Astrocyte (in vitro differentiated cells and primary cell): ENCODE measurements around the gene GLS2. TPM values are rescaled to one million over a fixed set of nuclear protein-coding genes. Genes with fewer than 3 reads are reported as not detected.

Source experiments
- DNase-seq: peaks from one replicate; pipeline ENCODE4 v3.0.0-alpha.2; 2010; ENCODE audit warnings: low read depth
- FAIRE-seq: peaks from 2 replicates; lab custom pipeline; 2011; peaks lifted over from hg19 to GRCh38; lab: Jason Lieb, UNC
- H2AFZ ChIP-seq: 2 replicates; pipeline ENCODE4 v1.6.0; 2012; ENCODE audit warnings: low read depth, low read length, inconsistent platforms
- H3K27ac ChIP-seq: 2 replicates; pipeline ENCODE4 v1.5.1; 2011; ENCODE audit warnings: low read depth, low read length, inconsistent platforms
- H3K27me3 ChIP-seq: 2 replicates; pipeline ENCODE4 v1.6.0; 2011; ENCODE audit warnings: low read length, inconsistent platforms; ENCODE audit not compliant: insufficient read depth
- H3K36me3 ChIP-seq: 2 replicates; pipeline ENCODE4 v1.5.1; 2011; ENCODE audit warnings: low read length, inconsistent platforms; ENCODE audit not compliant: insufficient read depth
- H3K4me1 ChIP-seq: 2 replicates; pipeline ENCODE4 v1.5.1; 2011; ENCODE audit warnings: low read length, inconsistent platforms; ENCODE audit not compliant: insufficient read depth
- H3K4me2 ChIP-seq: 2 replicates; pipeline ENCODE4 v1.6.0; 2012; ENCODE audit warnings: low read length, inconsistent platforms
- H3K4me3 ChIP-seq: 2 replicates; pipeline ENCODE4 v1.5.1; 2011; ENCODE audit warnings: low read depth, mild to moderate bottlenecking, low read length, inconsistent platforms; ENCODE audit not compliant: insufficient read depth
- H3K79me2 ChIP-seq: 2 replicates; pipeline ENCODE4 v1.6.0; 2012; ENCODE audit warnings: mild to moderate bottlenecking, low read length, inconsistent platforms; ENCODE audit not compliant: insufficient read depth
- H3K9ac ChIP-seq: 2 replicates; pipeline ENCODE4 v1.6.0; 2012; ENCODE audit warnings: mild to moderate bottlenecking, low read length, inconsistent platforms
- H3K9me3 ChIP-seq: 2 replicates; pipeline ENCODE4 v1.5.1; 2012; ENCODE audit warnings: low read depth, mild to moderate bottlenecking, low read length, inconsistent platforms; ENCODE audit not compliant: insufficient read depth
- H4K20me1 ChIP-seq: 2 replicates; pipeline ENCODE4 v1.6.0; 2012; ENCODE audit warnings: low read length, inconsistent platforms; ENCODE audit not compliant: insufficient read depth
- H3K27ac Mint-ChIP-seq: one replicate; pipeline ENCODE4 v1.8.0; 2021; ENCODE audit warnings: mild to moderate bottlenecking, mixed read lengths; ENCODE audit not compliant: unreplicated experiment
- H3K27me3 Mint-ChIP-seq: one replicate; pipeline ENCODE4 v1.8.0; 2021; ENCODE audit warnings: low read depth, mixed read lengths; ENCODE audit not compliant: unreplicated experiment
- H3K36me3 Mint-ChIP-seq: one replicate; pipeline ENCODE4 v1.8.0; 2021; ENCODE audit warnings: low read depth, mixed read lengths; ENCODE audit not compliant: unreplicated experiment
- H3K4me1 Mint-ChIP-seq: one replicate; pipeline ENCODE4 v1.8.0; 2021; ENCODE audit warnings: low read depth, mixed read lengths; ENCODE audit not compliant: unreplicated experiment
- H3K4me3 Mint-ChIP-seq: one replicate; pipeline ENCODE4 v1.8.0; 2021; ENCODE audit warnings: mild to moderate bottlenecking, moderate library complexity, mixed read lengths; ENCODE audit not compliant: unreplicated experiment
- H3K9me3 Mint-ChIP-seq: one replicate; pipeline ENCODE4 v1.8.0; 2021; ENCODE audit warnings: mild to moderate bottlenecking, mixed read lengths; ENCODE audit not compliant: unreplicated experiment
- CTCF ChIP-seq: IDR thresholded peaks from 2 replicates; pipeline ENCODE4 v1.5.1; 2011; ENCODE audit warnings: low read depth, mild to moderate bottlenecking, inconsistent platforms, low read length, moderate library complexity; ENCODE audit not compliant: insufficient read depth
- EZH2 ChIP-seq: IDR thresholded peaks from 2 replicates; pipeline ENCODE4 v1.6.1; 2012; ENCODE audit warnings: mild to moderate bottlenecking, low read length, inconsistent platforms; ENCODE audit not compliant: insufficient read depth
- total RNA-seq: library from RNA; stranded (reverse); gene quantifications from 2 replicates; pipeline ENCODE4 v1.2.1, GENCODE V29; 2021

GLS2 gene
- total RNA-seq, 1 donor from 2014 or later, result 1.1 TPM

- Histone ChIP-seq H3K4me2 (no peak overlapping the region), H3K4me1 (no peaks in the 10 kb centered on the region), H3K9ac (no peak overlapping the region), H3K36me3 (peaks cover 8% of the 10 kb centered on the region), H4K20me1 (no peaks in the 10 kb centered on the region), H3K79me2 (peaks cover 6% of the 10 kb centered on the region), H2AFZ (no peak overlapping the region), H3K27ac (no peak overlapping the region), H3K27me3 (no peaks in the 10 kb centered on the region), H3K4me3 (no peak overlapping the region), H3K9me3 (no peaks in the 10 kb centered on the region)
- FAIRE-seq (no peak), DNase-seq (no peak)
- Mint-ChIP-seq H3K36me3 (peaks cover 7% of the 10 kb centered on the region), H3K27me3 (no peaks in the 10 kb centered on the region), H3K4me1 (no peaks in the 10 kb centered on the region), H3K27ac (no peak overlapping the region), H3K4me3 (no peak overlapping the region), H3K9me3 (no peaks in the 10 kb centered on the region)
- TF ChIP-seq EZH2, result no peak
- TF ChIP-seq CTCF, result no peak
Observed at GRCh38 chr12:56431288-56431687, 56.7 kb downstream of the GLS2 start.

GRCh38 chr12:56425940-56426438 is 62.0 kb downstream of the GLS2 start:
- Mint-ChIP-seq H3K27ac (no peak overlapping the region), H3K4me3 (no peak overlapping the region), H3K9me3 (no peaks in the 10 kb centered on the region), H3K4me1 (no peaks in the 10 kb centered on the region), H3K27me3 (no peaks in the 10 kb centered on the region), H3K36me3 (peaks cover 14% of the 10 kb centered on the region)
- H3K9me3 ChIP-seq, result no peaks in the 10 kb centered on the region
- no peaks in the 10 kb centered on the region for H3K27me3 ChIP-seq
- H3K79me2 ChIP-seq, result no peaks in the 10 kb centered on the region
- peaks cover 15% of the 10 kb centered on the region for H3K36me3 ChIP-seq
- no peak overlapping the region for H3K4me3 ChIP-seq
- no peak overlapping the region for H3K4me2 ChIP-seq
- TF ChIP-seq CTCF (no peak), EZH2 (no peak)
- no peaks in the 10 kb centered on the region for H4K20me1 ChIP-seq
- no peak for DNase-seq
- no peaks in the 10 kb centered on the region for H3K4me1 ChIP-seq
- H3K27ac ChIP-seq, result no peak overlapping the region
- H2AFZ ChIP-seq, result no peak overlapping the region
- no peak overlapping the region for H3K9ac ChIP-seq
- FAIRE-seq, result no peak

GRCh38 chr12:56425193-56425592 is 62.8 kb downstream of the GLS2 start:
- no peak for TF ChIP-seq CTCF
- TF ChIP-seq EZH2, result no peak
- Mint-ChIP-seq H3K4me3 (no peak overlapping the region), H3K36me3 (peaks cover 19% of the 10 kb centered on the region), H3K9me3 (no peaks in the 10 kb centered on the region), H3K27ac (no peak overlapping the region), H3K27me3 (no peaks in the 10 kb centered on the region), H3K4me1 (no peaks in the 10 kb centered on the region)
- Histone ChIP-seq H3K4me2 (no peak overlapping the region), H4K20me1 (no peaks in the 10 kb centered on the region), H3K27ac (no peak overlapping the region), H2AFZ (no peak overlapping the region), H3K27me3 (no peaks in the 10 kb centered on the region), H3K9ac (no peak overlapping the region), H3K4me1 (no peaks in the 10 kb centered on the region), H3K9me3 (no peaks in the 10 kb centered on the region), H3K4me3 (no peak overlapping the region), H3K79me2 (no peaks in the 10 kb centered on the region), H3K36me3 (peaks cover 15% of the 10 kb centered on the region)
- FAIRE-seq (no peak), DNase-seq (no peak)
